Ureter (tissue), 1 donor: ENCODE data around the gene POLD4. TPM values are rescaled to one million over a fixed set of nuclear protein-coding genes. Genes with fewer than 3 reads are reported as not detected.
A peak's percentile ranks its signal among the peaks of the same experiment; 100 is the strongest.
"Not testable (repeated sequence)": the region's sequence is repeated elsewhere in the genome, so short reads cannot be mapped to it uniquely, and the experiment has no call there.

Source experiments
- DNase-seq: peaks from one replicate; pipeline ENCODE4 v3.0.0-alpha.2; 2020; ENCODE audit warnings: low spot score
- total RNA-seq: library from RNA; stranded (reverse); gene quantifications from one replicate; pipeline ENCODE4 v1.2.4, GENCODE V29; 2023
- donor health status: DM: yes; HTN: yes; CAD: no.

POLD4 gene
- total RNA-seq: 57.9 TPM

- peak; percentile 99 for DNase-seq
Observed at GRCh38 chr11:67353317-67354074, at the start of gene POLD4. Gene POLD4, minus strand, starts transcription at chr11:67353546. Its CDS starts 147 bp downstream, at chr11:67353399.

DNA sequence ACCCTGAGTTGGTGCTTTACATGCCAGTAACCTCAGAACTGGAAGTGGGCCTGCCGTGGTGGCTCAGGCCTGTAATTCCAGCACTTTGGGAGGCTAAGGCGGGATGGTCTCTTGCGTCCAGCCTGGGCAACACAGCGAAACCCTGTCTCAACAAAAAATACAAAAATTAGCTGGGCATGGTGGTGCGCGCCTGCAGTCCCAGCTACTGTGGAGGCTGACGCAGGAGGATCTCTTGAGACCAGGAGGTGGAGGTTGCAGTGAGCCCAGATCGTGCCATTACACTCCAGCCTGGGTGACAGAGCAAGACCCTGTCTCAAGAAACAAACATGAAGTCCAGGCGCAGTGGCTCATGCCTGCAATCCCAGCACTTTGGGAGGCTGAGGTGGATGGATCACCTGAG, 49.7 kb upstream of the POLD4 start:
- not testable (repeated sequence) for DNase-seq

DNA sequence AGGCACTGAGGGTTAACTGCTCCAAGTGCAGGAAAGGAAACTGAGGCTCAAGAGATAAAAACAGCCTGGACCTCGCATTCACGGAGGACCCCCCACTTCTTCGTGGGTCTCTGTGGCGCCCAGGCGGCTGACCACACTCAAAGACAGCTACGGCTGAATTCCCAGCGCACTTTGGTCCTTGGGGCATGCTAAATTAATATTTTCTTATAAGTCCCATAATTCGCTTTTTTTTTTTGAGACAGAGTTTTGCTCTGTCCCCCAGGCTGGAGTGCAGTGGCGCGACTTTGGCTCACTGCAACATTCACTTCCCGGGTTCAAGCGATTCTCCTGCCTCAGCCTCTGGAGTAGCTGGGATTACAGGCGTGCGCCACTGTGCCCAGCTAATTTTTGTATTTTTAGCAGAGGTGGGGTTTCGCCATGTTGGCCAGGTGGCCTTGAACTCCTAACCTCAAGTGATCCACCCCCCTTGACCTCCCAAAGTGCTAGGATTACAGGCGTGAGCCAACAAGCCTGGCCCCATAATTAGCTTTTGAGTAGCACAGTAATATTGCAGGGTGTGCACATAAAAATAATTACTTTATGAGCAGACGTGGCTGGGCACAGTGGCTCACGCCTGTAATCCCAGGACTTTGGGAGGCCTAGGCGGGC, 49.0 kb upstream of the POLD4 start:
- not testable (repeated sequence) for DNase-seq

DNA sequence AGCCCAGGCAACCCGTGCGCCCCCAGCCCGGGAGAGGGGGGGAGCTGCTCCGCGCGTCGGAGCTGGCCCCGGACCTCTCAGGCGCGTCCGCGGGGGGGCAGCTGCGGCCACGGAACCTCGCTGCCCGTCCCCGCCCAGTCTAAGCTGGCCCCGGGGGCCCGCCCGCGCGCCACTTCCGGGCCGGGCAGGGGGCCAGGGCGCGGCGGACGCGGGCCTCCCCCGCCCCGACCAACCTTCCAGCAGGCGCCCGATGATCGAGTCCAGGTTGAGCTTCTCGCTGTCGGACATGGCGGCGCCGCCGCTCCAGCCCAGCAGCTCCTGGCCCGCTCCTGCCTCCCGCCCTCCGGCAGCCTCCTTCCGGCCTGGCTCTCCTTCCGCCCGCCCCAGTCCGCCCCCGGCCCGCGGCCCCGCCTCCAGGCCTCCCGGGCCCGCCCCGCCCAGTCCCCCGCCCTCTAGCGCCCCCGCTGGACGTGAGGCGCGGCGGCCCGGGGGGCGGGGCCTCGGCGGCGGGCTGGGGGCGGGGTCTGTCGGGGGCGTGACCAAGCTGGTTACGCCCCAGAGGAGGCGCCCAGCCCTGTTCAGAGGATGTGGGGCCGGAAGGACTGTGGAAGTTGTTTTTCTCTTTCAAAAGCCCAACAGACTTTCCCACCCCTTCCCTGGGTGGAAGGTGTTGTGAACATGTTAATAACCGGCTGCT, 48.3 kb upstream of the POLD4 start, which contains the start of gene PPP1CA:
TSS of gene PPP1CA (minus strand) at position 364 of the 697 bp plus-strand sequence. CDS start at position 288, 76 bp downstream.
- DNase-seq: peak; percentile 92

DNA sequence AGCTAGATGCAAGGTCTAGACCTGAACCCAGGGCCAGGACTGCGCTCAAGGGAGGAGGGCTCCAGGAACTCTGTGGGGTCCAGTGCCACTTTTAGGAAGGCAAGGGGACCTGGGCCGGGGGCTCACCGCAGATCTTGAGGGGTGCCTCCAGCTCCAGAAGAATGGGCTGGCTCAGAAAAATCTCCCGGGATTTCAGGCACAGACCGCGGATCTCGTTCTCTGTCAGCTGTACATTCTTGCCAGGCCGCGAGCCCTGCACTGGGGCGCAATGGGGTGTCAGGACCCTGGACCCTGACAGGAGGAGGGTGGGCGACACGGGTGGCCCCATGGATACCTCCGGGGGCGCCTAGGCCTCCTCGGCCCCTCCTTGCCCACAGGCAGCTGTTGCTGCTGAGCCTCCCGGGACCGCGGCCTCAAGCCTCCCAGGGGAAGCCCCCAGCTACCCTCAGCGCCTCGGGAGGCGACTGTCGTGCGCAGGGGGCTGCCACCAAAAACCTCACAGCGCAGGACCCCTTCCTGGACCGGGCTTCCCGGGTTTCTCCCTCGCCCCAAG, 47.7 kb upstream of the POLD4 start:
- no peak for DNase-seq

DNA sequence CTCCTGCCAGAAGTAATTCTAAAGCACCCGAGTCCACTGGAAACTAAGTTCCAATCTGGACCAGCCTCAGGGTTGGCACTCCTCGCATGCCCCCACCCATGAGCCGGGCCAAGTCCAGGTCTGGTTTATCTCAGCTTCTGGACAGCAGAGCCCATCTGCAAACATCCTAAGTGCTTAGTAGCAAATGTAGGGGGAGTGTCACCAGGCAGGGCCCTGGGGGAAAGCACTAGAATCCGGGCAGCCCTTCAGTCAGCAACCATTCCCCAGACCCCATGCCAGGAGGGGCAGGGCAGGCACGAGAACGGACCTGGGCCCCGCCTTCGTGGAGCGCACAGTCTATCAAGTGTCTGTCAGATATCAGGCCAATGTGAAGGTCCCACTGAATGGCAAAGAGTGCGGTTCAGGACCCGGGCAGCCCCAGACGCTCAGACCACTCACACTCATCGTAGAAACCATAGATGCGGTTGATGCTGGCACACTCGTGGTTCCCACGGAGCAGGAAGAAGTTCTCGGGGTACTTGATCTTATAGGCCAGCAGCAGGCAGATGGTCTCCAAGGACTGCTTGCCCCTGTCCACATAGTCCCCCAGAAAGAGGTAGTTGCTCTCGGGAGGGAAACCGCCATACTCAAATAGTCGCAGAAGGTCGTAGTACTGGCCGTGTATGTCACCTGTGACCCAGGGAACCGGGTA, 47.0 kb upstream of the POLD4 start:
- no peak for DNase-seq

- no peak for DNase-seq
Observed at GRCh38 chr11:67398661-67399563, 45.6 kb upstream of the POLD4 start.

DNA sequence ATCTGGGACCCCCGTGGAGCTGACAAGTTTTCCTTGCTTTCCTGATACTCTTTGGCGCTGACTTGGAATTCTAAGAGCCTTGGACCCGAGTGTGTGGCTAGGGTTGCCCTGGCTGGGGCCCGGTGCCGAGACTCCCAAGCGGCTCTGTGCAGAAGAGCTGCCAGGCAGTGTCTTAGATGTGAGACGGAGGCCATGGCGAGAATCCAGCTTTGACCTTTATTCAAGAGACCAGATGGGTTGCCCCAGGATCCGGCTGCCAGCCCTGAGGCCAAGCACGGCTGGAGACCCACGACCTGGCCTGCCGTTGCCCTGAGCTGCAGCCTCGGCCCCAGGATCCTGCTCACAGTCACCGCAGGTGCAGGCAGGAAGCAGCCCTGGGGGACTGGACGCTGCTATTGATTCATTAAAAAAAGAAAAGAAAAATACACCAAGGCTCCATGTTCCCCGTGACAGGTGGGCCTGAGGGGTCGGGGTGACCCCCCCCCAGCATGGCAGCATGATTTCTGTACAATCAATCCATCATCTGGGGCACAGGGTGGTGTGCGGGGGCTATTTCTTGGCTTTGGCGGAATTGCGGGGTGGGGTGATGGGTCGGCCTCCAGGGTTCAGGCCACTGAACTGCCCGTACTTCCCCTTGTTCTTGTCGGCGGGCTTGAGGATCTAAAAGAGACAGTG, 44.8 kb upstream of the POLD4 start:
- no peak for DNase-seq

DNA sequence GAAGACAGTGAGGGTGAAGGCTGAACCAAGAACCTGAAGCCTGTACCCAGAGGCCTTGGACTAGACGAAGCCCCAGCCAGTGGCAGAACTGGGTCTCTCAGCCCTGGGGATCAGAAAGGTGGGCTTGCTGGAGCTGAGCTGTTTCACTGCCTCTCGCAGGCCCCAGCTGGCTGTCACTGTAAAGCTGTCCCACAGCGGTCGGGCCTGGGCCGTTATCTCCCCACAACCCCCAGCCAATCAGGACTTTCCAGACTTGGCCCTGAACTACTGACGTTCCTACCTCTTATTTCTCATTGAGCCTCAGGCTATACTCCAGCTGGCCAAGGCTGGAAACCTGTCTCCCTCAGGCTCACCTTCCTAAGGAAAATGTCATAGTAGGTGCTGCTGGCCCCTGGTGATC, 44.2 kb upstream of the POLD4 start:
- no peak for DNase-seq

GRCh38 chr11:67396587-67397389, 43.4 kb upstream of the POLD4 start:
- no peak for DNase-seq

- DNase-seq: no peak
Observed at GRCh38 chr11:67396259-67396581, 42.9 kb upstream of the POLD4 start.

GRCh38 chr11:67395555-67396258, 42.4 kb upstream of the POLD4 start:
- DNase-seq: no peak

DNA sequence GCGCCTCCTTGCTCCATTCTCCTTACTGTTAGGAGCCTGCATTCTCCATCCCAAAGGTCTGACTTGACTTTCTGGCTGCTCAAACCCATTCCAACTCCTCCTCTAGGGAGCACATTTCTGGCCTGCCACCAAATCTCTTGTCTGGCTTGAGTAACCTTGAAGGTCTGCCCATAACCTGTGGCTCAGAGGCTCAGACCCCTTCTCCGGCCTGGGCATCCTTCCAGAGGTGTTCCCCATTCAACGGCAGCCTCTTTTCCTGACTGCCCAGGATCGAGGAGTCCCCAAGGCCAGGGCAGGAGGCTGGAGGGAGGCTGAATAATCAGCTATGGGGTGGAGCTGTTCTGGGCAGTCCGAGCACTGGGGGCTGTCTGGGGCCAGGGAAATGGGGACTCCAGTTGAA, 40.6 kb upstream of the POLD4 start:
- no peak for DNase-seq

DNA sequence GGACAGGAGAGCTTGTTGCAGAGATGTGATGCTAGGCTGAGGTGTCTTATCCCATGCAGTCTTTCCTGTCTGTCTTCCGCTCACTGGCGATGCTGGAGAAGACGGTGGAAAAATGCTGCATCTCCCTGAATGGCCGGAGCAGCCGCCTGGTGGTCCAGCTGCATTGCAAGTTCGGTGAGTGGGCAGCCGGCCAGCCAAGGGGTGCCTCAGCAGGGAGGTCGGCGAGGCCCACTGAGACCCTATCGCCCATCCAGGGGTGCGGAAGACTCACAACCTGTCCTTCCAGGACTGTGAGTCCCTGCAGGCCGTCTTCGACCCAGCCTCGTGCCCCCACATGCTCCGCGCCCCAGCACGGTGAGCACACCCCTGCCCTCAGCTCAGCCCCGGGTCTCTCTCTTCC, 40.1 kb upstream of the POLD4 start:
- no peak for DNase-seq

DNA sequence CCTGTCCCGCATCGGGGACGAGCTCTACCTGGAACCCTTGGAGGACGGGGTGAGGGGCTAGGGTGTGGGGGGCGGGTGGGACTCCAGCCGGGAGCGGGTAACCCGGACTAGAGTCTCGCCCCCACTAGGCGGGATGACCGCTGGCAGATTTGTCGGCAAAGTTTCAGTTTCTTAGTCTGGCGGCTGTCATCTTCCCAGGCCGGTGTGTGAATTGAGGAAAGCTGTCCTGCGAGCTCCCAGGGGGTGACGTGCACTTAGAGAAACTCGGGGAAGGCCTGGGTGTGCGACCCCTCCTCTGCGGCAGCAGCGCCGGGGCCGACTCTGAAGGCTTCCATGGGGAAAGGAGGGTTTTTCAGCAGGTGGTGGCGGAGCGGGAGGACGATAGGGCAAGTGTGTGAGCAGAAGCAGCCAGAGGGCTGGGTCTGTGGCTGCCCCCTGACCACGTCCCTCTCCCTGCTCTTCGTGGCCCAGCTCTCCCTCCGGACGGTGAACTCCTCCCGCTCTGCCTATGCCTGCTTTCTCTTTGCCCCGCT, 38.9 kb upstream of the POLD4 start:
- DNase-seq: no peak

- peak; percentile 95 for DNase-seq
Observed at GRCh38 chr11:67391304-67392182, 38.2 kb upstream of the POLD4 start, which contains the start of gene RAD9A. Gene RAD9A, plus strand, starts transcription at chr11:67391986. Its CDS starts 59 bp downstream, at chr11:67392045.

- no peak for DNase-seq
Observed at GRCh38 chr11:67390947-67391303, 37.6 kb upstream of the POLD4 start.
